Bronchial epithelial cell (primary cell): ENCODE results near the gene PHF20. TPM values are rescaled to one million over a fixed set of nuclear protein-coding genes. Genes with fewer than 3 reads are reported as not detected.

Source experiments
- DNase-seq: peaks from one replicate; pipeline ENCODE4 v3.0.0-alpha.2; 2010; ENCODE audit warnings: low read depth
- FAIRE-seq: peaks from 2 replicates; lab custom pipeline; 2011; peaks lifted over from hg19 to GRCh38; lab: Jason Lieb, UNC
- H3K27me3 ChIP-seq: 2 replicates; pipeline ENCODE4 v1.5.1; 2011; ENCODE audit warnings: low read length; ENCODE audit not compliant: control insufficient read depth, insufficient read depth
- H3K36me3 ChIP-seq: 2 replicates; pipeline ENCODE4 v1.5.1; 2011; ENCODE audit warnings: low read length; ENCODE audit not compliant: control insufficient read depth, insufficient read depth
- H3K4me3 ChIP-seq: 2 replicates; pipeline ENCODE4 v1.5.1; 2011; ENCODE audit warnings: mild to moderate bottlenecking, low read depth, low read length, control low read depth
- CTCF ChIP-seq: IDR thresholded peaks from 2 replicates; pipeline ENCODE4 v1.5.1; 2011; ENCODE audit warnings: mild to moderate bottlenecking, moderate library complexity, low read length, control low read depth, inconsistent platforms; ENCODE audit not compliant: insufficient read depth, severe bottlenecking
- total RNA-seq: library from RNA; depleted of rRNA; stranded (reverse); fragments of >200 nt; gene quantifications from 2 replicates; pipeline ENCODE4 v1.2.1, GENCODE V29; 2014

The PHF20 gene
- total RNA-seq, 1 donor from 2014 or later, result 24.0 TPM

- DNase-seq (no peak), FAIRE-seq (no peak)
- H3K27me3 ChIP-seq, result no peaks in the 10 kb centered on the region
- peaks cover 3% of the 10 kb centered on the region for H3K36me3 ChIP-seq
- no peak for TF ChIP-seq CTCF
- no peak overlapping the region for H3K4me3 ChIP-seq
Measured at GRCh38 chr20:35792740-35793139, 20.9 kb downstream of the PHF20 start.

- FAIRE-seq (no peak), DNase-seq (no peak)
- TF ChIP-seq CTCF, result no peak
- peaks cover 1% of the 10 kb centered on the region for H3K36me3 ChIP-seq
- no peak overlapping the region for H3K4me3 ChIP-seq
- no peaks in the 10 kb centered on the region for H3K27me3 ChIP-seq
Measured at GRCh38 chr20:35796571-35796970, 24.8 kb downstream of the PHF20 start.

GRCh38 chr20:35801865-35802264, 30.1 kb downstream of the PHF20 start:
- no peak for TF ChIP-seq CTCF
- FAIRE-seq (no peak), DNase-seq (no peak)
- Histone ChIP-seq H3K36me3 (no peaks in the 10 kb centered on the region), H3K27me3 (no peaks in the 10 kb centered on the region), H3K4me3 (no peak overlapping the region)

- FAIRE-seq, result no peak
- H3K36me3 ChIP-seq, result peaks cover 1% of the 10 kb centered on the region
- H3K4me3 ChIP-seq, result no peak overlapping the region
- no peaks in the 10 kb centered on the region for H3K27me3 ChIP-seq
- DNase-seq, result no peak
- no peak for TF ChIP-seq CTCF
Measured at GRCh38 chr20:35806075-35806474, 34.3 kb downstream of the PHF20 start.

GRCh38 chr20:35807877-35808276, 36.1 kb downstream of the PHF20 start:
- DNase-seq (no peak), FAIRE-seq (no peak)
- Histone ChIP-seq H3K27me3 (no peaks in the 10 kb centered on the region), H3K4me3 (no peak overlapping the region), H3K36me3 (peaks cover 1% of the 10 kb centered on the region)
- TF ChIP-seq CTCF, result no peak

GRCh38 chr20:35820715-35821114, 48.9 kb downstream of the PHF20 start:
- TF ChIP-seq CTCF, result no peak
- FAIRE-seq (no peak), DNase-seq (no peak)
- Histone ChIP-seq H3K36me3 (peaks cover 1% of the 10 kb centered on the region), H3K27me3 (no peaks in the 10 kb centered on the region), H3K4me3 (no peak overlapping the region)
